Measurements from ENCODE around the gene PLA1A.
"Not testable (repeated sequence)": the region's sequence is repeated elsewhere in the genome, so short reads cannot be mapped to it uniquely, and the experiment has no call there.

The PLA1A gene

GRCh38 chr3:119550192-119550910 is 47.3 kb upstream of the PLA1A start:
- TF ChIP-seq ZNF214 (tag by site-specific recombination; IDR thresholded peaks at IDR 0.05; ENCODE audit: borderline replicate concordance) = no peak
- no peaks in the 10 kb centered on the region for H3K9me3 ChIP-seq (ENCODE audit: control insufficient read depth, insufficient read depth, low read depth, low read length)
- no peak overlapping the region for H3K27ac ChIP-seq (ENCODE audit: extremely low read depth, low read depth, low read length)
- ChIA-PET POLR2A (no interaction called here), CTCF (no interaction called here)
- H3K4me3 ChIP-seq (ENCODE audit: low read depth, low read length) = no peak overlapping the region
- no peaks in the 10 kb centered on the region for H3K36me3 ChIP-seq (ENCODE audit: control insufficient read depth in 2 of 2, insufficient read depth in 1 of 2, low read length in 2 of 2)
- no peaks in the 10 kb centered on the region for H3K4me1 ChIP-seq (ENCODE audit: control insufficient read depth, insufficient read depth, low read length)

GRCh38 chr3:119551598-119551997 is 46.1 kb upstream of the PLA1A start:
- H3K9me3 ChIP-seq (ENCODE audit: control insufficient read depth, insufficient read depth, low read depth, low read length) = no peaks in the 10 kb centered on the region
- H3K27ac ChIP-seq (ENCODE audit: extremely low read depth, low read depth, low read length) = no peak overlapping the region
- H3K4me1 ChIP-seq (ENCODE audit: control insufficient read depth, insufficient read depth, low read length) = no peaks in the 10 kb centered on the region
- TF ChIP-seq ZNF37A (tag by site-specific recombination; IDR thresholded peaks at IDR 0.05) = no peak
- TF ChIP-seq ZNF423 (tag by site-specific recombination; IDR thresholded peaks at IDR 0.05) = no peak
- TF ChIP-seq ZNF24 (tag by site-specific recombination; IDR thresholded peaks at IDR 0.05) = no peak
- no peak for TF ChIP-seq ZNF747 (tag by site-specific recombination; IDR thresholded peaks at IDR 0.05)
- no peak for TF ChIP-seq ZNF664 (tag by site-specific recombination; IDR thresholded peaks at IDR 0.05)
- no peak for TF ChIP-seq ZFP41 (tag by site-specific recombination; IDR thresholded peaks at IDR 0.05; ENCODE audit: borderline replicate concordance)
- no peak for TF ChIP-seq MEIS1 (CRISPR knock-in tag; IDR thresholded peaks at IDR 0.05; ENCODE audit: borderline replicate concordance)
- no peak for TF ChIP-seq ZNF48 (tag by site-specific recombination; IDR thresholded peaks at IDR 0.05)
- no peak for TF ChIP-seq ZNF394 (tag by site-specific recombination; IDR thresholded peaks at IDR 0.05; ENCODE audit: borderline replicate concordance)
- TF ChIP-seq ZNF585B (tag by site-specific recombination; IDR thresholded peaks at IDR 0.05) = no peak
- TF ChIP-seq ZNF791 (tag by site-specific recombination; IDR thresholded peaks at IDR 0.05) = no peak
- no peak overlapping the region for H3K4me3 ChIP-seq (ENCODE audit: low read depth, low read length)
- ChIA-PET POLR2A (no interaction called here), CTCF (no interaction called here)
- no peaks in the 10 kb centered on the region for H3K36me3 ChIP-seq (ENCODE audit: control insufficient read depth in 2 of 2, insufficient read depth in 1 of 2, low read length in 2 of 2)

- H3K36me3 ChIP-seq (ENCODE audit: control insufficient read depth in 2 of 2, insufficient read depth in 1 of 2, low read length in 2 of 2); POLR2A ChIA-PET; H3K27ac ChIP-seq (ENCODE audit: extremely low read depth, low read depth, low read length); CTCF ChIA-PET; H3K9me3 ChIP-seq (ENCODE audit: control insufficient read depth, insufficient read depth, low read depth, low read length); H3K4me3 ChIP-seq (ENCODE audit: low read depth, low read length); H3K4me1 ChIP-seq (ENCODE audit: control insufficient read depth, insufficient read depth, low read length): not testable (repeated sequence)
- TF ChIP-seq ZNF140 (tag by site-specific recombination; IDR thresholded peaks at IDR 0.05) (peak; percentile 58; the same call in 1 of the 2 replicates), ZNF426 (tag by site-specific recombination; IDR thresholded peaks at IDR 0.05) (peak; percentile 67), ZBTB11 (tag by site-specific recombination; conservative IDR thresholded peaks at IDR 0.05; ENCODE audit: low read depth) (peak; percentile 58), ZNF623 (tag by site-specific recombination; IDR thresholded peaks at IDR 0.05) (peak; percentile 51), ZNF433 (tag by site-specific recombination; IDR thresholded peaks at IDR 0.05; ENCODE audit: low read depth) (peak; percentile 43; the same call in 1 of the 2 replicates), ZNF510 (tag by site-specific recombination; IDR thresholded peaks at IDR 0.05; ENCODE audit: insufficient replicate concordance) (peak; percentile 29), ZBTB8A (tag by site-specific recombination; IDR thresholded peaks at IDR 0.05) (peak; percentile 35; the same call in 1 of the 2 replicates), ZNF394 (tag by site-specific recombination; IDR thresholded peaks at IDR 0.05; ENCODE audit: borderline replicate concordance) (peak; percentile 86), ZXDB (tag by site-specific recombination; IDR thresholded peaks at IDR 0.05) (0 out of 2 replicates have a peak, but pooled peaks have one; percentile 38), ZNF555 (tag by site-specific recombination; conservative IDR thresholded peaks at IDR 0.05) (peak; percentile 67), ZNF518A (tag by site-specific recombination; conservative IDR thresholded peaks at IDR 0.05; ENCODE audit: low read depth) (peak; percentile 69; the same call in 1 of the 2 replicates)
Observed at GRCh38 chr3:119552928-119553327, 44.8 kb upstream of the PLA1A start.
